SK-N-MC (cell line): ENCODE measurements around the gene C12orf50.

Source experiments
- EZH2 ChIP-seq: fragments of 200-600 bp; sonication (generic); IDR thresholded peaks from one replicate; pipeline ENCODE4 v1.6.1; 2017; ENCODE audit warnings: antibody characterized with exemption
- FOXP2 ChIP-seq: optimal IDR thresholded peaks from 2 replicates; pipeline ENCODE3; 2011; ENCODE audit warnings: mild to moderate bottlenecking, moderate library complexity; ENCODE audit not compliant: insufficient read depth; ENCODE audit errors: extremely low read length, control extremely low read depth
- POLR2AphosphoS5 ChIP-seq: IDR thresholded peaks from 2 replicates; pipeline ENCODE4 v1.6.1; 2012; ENCODE audit warnings: mild to moderate bottlenecking, low read depth, low read length, borderline replicate concordance

GRCh38 chr12:88015825-88016224, 13.4 kb downstream of the C12orf50 start:
- TF ChIP-seq EZH2 = no peak
- TF ChIP-seq POLR2AphosphoS5 = no peak
- TF ChIP-seq FOXP2 = no peak
